ENCODE results near the gene MAP2K2. TPM values are rescaled to one million over a fixed set of nuclear protein-coding genes. Genes with fewer than 3 reads are reported as not detected.

MAP2K2 gene
- polyA plus RNA-seq, 1 donor from 2014 or later = 95.5 TPM

GRCh38 chr19:4122480-4122879, 1.4 kb downstream of the MAP2K2 start:
- H3K27me3 ChIP-seq (ENCODE audit: insufficient read depth, low read depth, low read length) = no peaks in the 10 kb centered on the region
- H3K9me2 ChIP-seq (ENCODE audit: insufficient read depth, low read length) = no peaks in the 10 kb centered on the region
- H3F3A ChIP-seq (ENCODE audit: insufficient read depth, low read length, poor library complexity, severe bottlenecking) = no peaks in the 10 kb centered on the region
- H3K36me3 ChIP-seq (ENCODE audit: insufficient read depth, low read length) = no peaks in the 10 kb centered on the region
- H3K4me2 ChIP-seq (ENCODE audit: low read length) = peak overlapping the region; percentile 99
- no peaks in the 10 kb centered on the region for H4K20me1 ChIP-seq (ENCODE audit: insufficient read depth)
- peak overlapping the region; percentile 89 for H3K9ac ChIP-seq (ENCODE audit: low read length)
- H2AFZ ChIP-seq (ENCODE audit: low read depth, low read length) = no peak overlapping the region
- H3K4me3 ChIP-seq (ENCODE audit: low read length) = peak overlapping the region; percentile 76
- no peaks in the 10 kb centered on the region for H3K9me3 ChIP-seq (ENCODE audit: low read length)
- no peak overlapping the region for H3K27ac ChIP-seq (ENCODE audit: low read length)
- TF ChIP-seq MXI1 (conservative IDR thresholded peaks at IDR 0.05; ENCODE audit: poor library complexity, severe bottlenecking) (no peak), REST (IDR thresholded peaks at IDR 0.05; ENCODE audit: borderline replicate concordance) (no peak), CTCF (IDR thresholded peaks at IDR 0.05; ENCODE audit: poor library complexity, severe bottlenecking) (no peak), POLR2AphosphoS5 (IDR thresholded peaks at IDR 0.05) (no peak), EZH2 (IDR thresholded peaks at IDR 0.05; ENCODE audit: borderline replicate concordance, insufficient read depth, low read length, poor library complexity, severe bottlenecking) (no peak), SMC3 (conservative IDR thresholded peaks at IDR 0.05; ENCODE audit: poor library complexity) (no peak), RAD21 (conservative IDR thresholded peaks at IDR 0.05) (no peak), TAF1 (IDR thresholded peaks at IDR 0.05; ENCODE audit: low read depth) (no peak), EP300 (conservative IDR thresholded peaks at IDR 0.05; ENCODE audit: poor library complexity, severe bottlenecking) (no peak)
- peaks cover 11% of the 10 kb centered on the region for H3K79me2 ChIP-seq (replicated peaks; ENCODE audit: insufficient read depth, low read length)

GRCh38 chr19:4121815-4122214, 2.1 kb downstream of the MAP2K2 start:
- no peak overlapping the region for H3K4me2 ChIP-seq (ENCODE audit: low read length)
- H3K4me3 ChIP-seq (ENCODE audit: low read length) = no peak overlapping the region
- no peak overlapping the region for H3K9ac ChIP-seq (ENCODE audit: low read length)
- H3K79me2 ChIP-seq (replicated peaks; ENCODE audit: insufficient read depth, low read length) = peaks cover 11% of the 10 kb centered on the region
- no peak overlapping the region for H3K27ac ChIP-seq (ENCODE audit: low read length)
- no peaks in the 10 kb centered on the region for H3K9me2 ChIP-seq (ENCODE audit: insufficient read depth, low read length)
- no peaks in the 10 kb centered on the region for H3F3A ChIP-seq (ENCODE audit: insufficient read depth, low read length, poor library complexity, severe bottlenecking)
- TF ChIP-seq MXI1 (conservative IDR thresholded peaks at IDR 0.05; ENCODE audit: poor library complexity, severe bottlenecking) (no peak), POLR2AphosphoS5 (IDR thresholded peaks at IDR 0.05) (no peak), RAD21 (conservative IDR thresholded peaks at IDR 0.05) (no peak), EZH2 (IDR thresholded peaks at IDR 0.05; ENCODE audit: borderline replicate concordance, insufficient read depth, low read length, poor library complexity, severe bottlenecking) (no peak), TAF1 (IDR thresholded peaks at IDR 0.05; ENCODE audit: low read depth) (no peak), EP300 (conservative IDR thresholded peaks at IDR 0.05; ENCODE audit: poor library complexity, severe bottlenecking) (no peak), SMC3 (conservative IDR thresholded peaks at IDR 0.05; ENCODE audit: poor library complexity) (no peak), CTCF (IDR thresholded peaks at IDR 0.05; ENCODE audit: poor library complexity, severe bottlenecking) (no peak)
- no peak overlapping the region for H2AFZ ChIP-seq (ENCODE audit: low read depth, low read length)
- H3K9me3 ChIP-seq (ENCODE audit: low read length) = no peaks in the 10 kb centered on the region
- no peaks in the 10 kb centered on the region for H3K36me3 ChIP-seq (ENCODE audit: insufficient read depth, low read length)
- H4K20me1 ChIP-seq (ENCODE audit: insufficient read depth) = no peaks in the 10 kb centered on the region
- H3K27me3 ChIP-seq (ENCODE audit: insufficient read depth, low read depth, low read length) = no peaks in the 10 kb centered on the region

Data from neural cell (in vitro differentiated cells).